Loucy (cell line): ENCODE data around the gene RIPK3.

Source experiments
- EZH2phosphoT487 ChIP-seq: fragments of 200-600 bp; IDR thresholded peaks from 2 replicates; pipeline ENCODE4 v1.6.1; 2018; ENCODE audit warnings: antibody characterized with exemption, mild to moderate bottlenecking, moderate library complexity, borderline replicate concordance
- TF ChIP-seq, protein P1 (sequence below): fragments of 200-600 bp; sonication (generic); conservative IDR thresholded peaks from 2 replicates; pipeline ENCODE4 v1.5.1; 2014; ENCODE audit warnings: mild to moderate bottlenecking, antibody characterized with exemption, low read length

- TF ChIP-seq, protein P1, sequence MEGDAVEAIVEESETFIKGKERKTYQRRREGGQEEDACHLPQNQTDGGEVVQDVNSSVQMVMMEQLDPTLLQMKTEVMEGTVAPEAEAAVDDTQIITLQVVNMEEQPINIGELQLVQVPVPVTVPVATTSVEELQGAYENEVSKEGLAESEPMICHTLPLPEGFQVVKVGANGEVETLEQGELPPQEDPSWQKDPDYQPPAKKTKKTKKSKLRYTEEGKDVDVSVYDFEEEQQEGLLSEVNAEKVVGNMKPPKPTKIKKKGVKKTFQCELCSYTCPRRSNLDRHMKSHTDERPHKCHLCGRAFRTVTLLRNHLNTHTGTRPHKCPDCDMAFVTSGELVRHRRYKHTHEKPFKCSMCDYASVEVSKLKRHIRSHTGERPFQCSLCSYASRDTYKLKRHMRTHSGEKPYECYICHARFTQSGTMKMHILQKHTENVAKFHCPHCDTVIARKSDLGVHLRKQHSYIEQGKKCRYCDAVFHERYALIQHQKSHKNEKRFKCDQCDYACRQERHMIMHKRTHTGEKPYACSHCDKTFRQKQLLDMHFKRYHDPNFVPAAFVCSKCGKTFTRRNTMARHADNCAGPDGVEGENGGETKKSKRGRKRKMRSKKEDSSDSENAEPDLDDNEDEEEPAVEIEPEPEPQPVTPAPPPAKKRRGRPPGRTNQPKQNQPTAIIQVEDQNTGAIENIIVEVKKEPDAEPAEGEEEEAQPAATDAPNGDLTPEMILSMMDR: no peak
- no peak for TF ChIP-seq EZH2phosphoT487
These were observed 27.8 kb downstream of the RIPK3 start for GRCh38 chr14:24311837-24312615.
